GM10266 (cell line): ENCODE measurements around the gene STXBP6.

Source experiments
- DNase-seq: peaks from one replicate; pipeline ENCODE4 v3.0.0; 2012; ENCODE audit errors: extremely low spot score
- CTCF ChIP-seq: IDR thresholded peaks from 2 replicates; pipeline ENCODE4 v1.5.1; 2012; ENCODE audit warnings: mild to moderate bottlenecking, low read depth; ENCODE audit not compliant: control insufficient read depth, insufficient read depth; ENCODE audit errors: missing control alignments

The STXBP6 gene

DNA sequence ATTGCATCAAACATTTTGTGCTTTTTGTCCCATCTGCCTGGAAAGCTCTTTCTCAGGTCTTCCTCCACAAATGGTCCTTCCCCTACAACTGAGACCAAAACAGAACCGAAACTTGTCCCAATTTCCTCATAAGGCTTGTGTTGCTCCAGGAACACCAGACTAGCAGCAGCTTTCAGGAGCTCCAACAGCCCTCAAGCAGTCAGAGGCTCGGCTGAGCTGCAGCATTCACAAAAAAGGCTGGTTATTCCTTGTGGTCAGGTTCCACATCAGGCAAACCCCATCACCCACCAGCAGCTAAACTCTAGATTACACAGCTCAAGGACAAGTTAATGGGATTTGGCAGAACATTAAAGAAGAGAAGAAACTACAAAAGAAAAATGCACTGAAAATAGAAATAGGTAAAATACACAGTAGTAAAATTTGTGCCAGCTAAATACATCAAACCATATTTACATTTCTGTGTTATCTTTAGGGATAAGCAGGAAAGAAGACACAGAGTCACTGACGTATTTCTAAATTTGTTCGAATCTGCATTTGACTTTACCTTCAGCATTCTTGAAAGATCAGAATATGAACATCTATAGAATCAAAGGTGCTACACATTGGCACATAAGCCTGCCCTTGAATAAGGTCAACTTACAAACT is 141.2 kb downstream of the STXBP6 start:
- no peak for TF ChIP-seq CTCF
- DNase-seq = no peak

- DNase-seq = no peak
- no peak for TF ChIP-seq CTCF
These were observed 145.4 kb downstream of the STXBP6 start for GRCh38 chr14:24904533-24904932.

GRCh38 chr14:24903337-24903736 is 146.6 kb downstream of the STXBP6 start:
- TF ChIP-seq CTCF = no peak
- no peak for DNase-seq

DNA sequence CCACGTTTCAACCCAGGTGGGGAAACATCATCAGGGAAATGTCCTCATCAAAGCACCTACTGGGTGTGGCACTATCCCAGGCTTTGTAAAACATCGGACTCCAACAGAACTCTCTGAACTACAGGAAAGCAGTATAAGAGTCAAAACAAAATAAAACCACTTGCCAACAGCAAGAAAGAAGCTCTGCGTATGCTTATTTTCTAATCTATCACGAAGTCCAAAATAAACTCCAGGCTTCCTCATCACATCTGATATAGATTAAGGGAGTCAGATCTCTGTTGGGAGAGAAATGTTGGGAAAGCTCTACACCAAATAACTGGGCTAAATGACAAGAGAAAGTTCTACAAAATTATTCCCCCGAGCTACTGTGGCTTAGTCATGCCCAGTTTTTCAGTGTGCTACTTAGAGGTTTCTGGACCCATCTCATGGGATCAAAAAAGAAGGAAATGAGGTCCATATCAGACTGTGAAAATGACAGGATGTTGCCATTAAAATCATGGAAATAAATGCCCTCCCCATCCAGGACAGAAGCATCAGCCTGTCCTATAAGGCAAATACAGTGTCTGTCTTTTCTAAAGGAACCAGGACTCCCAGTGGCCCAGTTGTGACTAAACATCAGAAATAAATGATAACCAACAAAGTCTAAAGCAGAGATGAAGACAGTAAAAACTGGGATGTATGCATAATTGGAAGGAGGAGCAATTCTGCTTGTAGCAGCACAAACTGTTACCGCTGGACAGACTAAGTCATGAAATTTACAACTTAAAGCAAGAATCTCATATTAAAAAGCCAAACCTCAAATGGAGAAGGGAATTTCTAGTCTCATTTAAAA is 149.5 kb downstream of the STXBP6 start:
- DNase-seq = no peak
- TF ChIP-seq CTCF = no peak

DNA sequence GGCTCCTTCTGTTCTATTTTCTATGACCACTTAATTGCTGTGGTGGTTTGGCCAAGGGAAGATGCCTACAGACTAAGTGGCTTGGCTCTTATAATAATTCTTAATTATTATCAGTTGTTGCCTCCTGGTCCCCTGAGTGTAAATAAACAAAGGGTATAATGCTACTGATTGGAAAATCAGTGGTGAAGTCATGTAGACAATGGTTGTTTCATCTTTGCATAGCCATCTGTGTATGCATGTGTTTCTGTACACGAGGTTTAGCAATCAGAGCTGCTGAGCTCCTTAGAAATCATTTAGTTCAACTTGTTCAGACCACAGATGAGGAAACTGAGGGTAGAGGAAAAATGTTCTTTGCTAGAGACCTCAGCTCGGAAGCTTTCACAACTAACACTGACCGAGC is 152.2 kb downstream of the STXBP6 start:
- no peak for TF ChIP-seq CTCF
- DNase-seq = no peak

DNA sequence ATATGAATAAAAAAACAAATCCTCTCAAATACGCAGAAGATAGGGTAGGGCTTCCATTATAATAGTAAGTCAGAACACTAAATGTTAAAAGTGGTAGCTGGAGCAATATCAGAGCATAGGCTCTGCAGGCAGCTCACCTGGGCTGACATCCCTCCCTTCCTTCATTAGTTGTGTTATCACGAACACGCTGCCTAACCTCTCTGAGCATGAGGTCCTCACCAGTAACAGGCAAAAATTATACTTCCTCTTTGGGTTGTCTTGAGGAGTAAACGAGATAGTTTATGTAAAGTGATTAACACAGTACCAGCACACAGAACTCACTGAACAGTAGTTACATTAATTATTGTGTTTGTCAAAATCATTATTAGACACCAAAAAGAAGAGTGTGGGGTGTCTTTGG is 154.3 kb downstream of the STXBP6 start:
- no peak for TF ChIP-seq CTCF
- no peak for DNase-seq

DNA sequence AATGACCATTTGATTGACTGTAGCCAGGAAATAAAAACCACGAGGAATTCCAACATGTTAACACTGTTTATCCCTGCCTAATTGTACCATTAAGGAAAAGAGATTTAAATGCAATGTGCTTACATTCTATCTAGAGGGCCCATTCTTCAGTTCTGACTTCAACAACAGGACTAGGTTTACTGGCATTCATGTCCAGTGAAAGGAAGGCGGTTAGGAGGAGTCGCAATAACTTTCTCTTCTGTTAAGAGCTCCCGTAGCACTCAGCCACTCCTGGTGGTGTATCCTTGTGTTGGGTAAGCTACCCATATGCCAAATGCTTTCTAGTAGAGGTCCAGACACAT is 154.7 kb downstream of the STXBP6 start:
- TF ChIP-seq CTCF = no peak
- no peak for DNase-seq
